Measurements from ENCODE around the gene UBTD1. TPM values are rescaled to one million over a fixed set of nuclear protein-coding genes. Genes with fewer than 3 reads are reported as not detected.

Gene UBTD1
- polyA plus RNA-seq, 1 donor from 2014 or later: 3.3 TPM

DNA sequence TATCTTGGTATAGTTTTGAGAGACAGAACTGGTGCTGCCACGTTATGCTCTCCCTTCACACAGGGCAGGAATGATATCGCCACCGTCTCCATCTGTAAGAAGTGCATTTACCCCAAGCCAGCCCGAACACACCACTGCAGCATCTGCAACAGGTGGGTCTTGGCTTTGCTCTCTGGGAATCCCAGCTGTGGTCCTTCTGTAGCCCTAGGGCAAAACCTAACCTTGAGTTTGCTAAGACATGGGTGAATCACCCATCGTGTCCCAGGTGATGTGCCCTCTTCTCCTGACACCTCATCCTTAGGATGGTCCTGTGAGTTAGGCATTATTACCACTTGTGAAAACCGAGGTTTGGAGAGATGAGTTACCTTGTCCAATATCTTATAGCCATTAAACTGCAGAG lies 46.4 kb upstream of the UBTD1 start (continued):
- TF ChIP-seq, protein P1, sequence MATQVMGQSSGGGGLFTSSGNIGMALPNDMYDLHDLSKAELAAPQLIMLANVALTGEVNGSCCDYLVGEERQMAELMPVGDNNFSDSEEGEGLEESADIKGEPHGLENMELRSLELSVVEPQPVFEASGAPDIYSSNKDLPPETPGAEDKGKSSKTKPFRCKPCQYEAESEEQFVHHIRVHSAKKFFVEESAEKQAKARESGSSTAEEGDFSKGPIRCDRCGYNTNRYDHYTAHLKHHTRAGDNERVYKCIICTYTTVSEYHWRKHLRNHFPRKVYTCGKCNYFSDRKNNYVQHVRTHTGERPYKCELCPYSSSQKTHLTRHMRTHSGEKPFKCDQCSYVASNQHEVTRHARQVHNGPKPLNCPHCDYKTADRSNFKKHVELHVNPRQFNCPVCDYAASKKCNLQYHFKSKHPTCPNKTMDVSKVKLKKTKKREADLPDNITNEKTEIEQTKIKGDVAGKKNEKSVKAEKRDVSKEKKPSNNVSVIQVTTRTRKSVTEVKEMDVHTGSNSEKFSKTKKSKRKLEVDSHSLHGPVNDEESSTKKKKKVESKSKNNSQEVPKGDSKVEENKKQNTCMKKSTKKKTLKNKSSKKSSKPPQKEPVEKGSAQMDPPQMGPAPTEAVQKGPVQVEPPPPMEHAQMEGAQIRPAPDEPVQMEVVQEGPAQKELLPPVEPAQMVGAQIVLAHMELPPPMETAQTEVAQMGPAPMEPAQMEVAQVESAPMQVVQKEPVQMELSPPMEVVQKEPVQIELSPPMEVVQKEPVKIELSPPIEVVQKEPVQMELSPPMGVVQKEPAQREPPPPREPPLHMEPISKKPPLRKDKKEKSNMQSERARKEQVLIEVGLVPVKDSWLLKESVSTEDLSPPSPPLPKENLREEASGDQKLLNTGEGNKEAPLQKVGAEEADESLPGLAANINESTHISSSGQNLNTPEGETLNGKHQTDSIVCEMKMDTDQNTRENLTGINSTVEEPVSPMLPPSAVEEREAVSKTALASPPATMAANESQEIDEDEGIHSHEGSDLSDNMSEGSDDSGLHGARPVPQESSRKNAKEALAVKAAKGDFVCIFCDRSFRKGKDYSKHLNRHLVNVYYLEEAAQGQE (IDR thresholded peaks at IDR 0.05; ENCODE audit: borderline replicate concordance): no peak

DNA sequence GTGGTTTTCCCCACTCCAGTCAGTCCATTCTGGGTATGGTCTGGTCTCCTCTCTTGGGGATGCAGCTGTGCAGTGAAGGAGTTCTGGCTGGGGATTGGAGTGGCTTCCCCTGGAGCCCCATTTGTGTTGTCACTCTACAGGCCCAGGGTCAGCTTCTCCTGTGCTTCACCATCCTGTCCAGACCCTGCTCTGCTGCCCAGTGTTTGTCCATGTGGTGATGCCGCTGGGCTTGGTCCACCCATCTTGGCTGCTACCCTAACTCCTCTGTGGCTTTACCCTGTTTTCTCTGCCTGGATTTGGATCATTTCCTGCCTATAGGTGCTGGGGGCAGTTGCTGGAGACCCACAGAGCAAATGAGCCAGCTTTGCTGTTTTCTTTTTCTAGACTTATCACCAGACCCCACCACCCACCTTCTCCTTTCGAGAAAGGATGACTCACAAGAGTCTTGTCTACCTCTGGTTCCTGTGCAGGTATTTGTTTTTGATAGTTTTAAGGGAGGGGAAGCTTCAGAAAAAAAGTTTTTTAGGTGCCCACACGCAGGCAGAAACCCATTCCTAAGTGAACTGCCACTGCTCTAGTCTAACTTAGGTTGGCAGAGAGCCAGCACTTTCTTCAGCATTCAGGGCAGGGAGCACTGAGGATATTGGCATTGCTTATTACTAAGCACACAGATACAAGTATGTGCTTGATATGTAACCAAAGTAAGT lies 44.2 kb upstream of the UBTD1 start:
- H3K27ac ChIP-seq (ENCODE audit: low read length): no peak overlapping the region
- no peaks in the 10 kb centered on the region for H3K9me2 ChIP-seq (ENCODE audit: insufficient read depth, low read length)
- H3K79me2 ChIP-seq (replicated peaks; ENCODE audit: insufficient read depth, low read length): peaks cover 5% of the 10 kb centered on the region
- no peaks in the 10 kb centered on the region for H3K27me3 ChIP-seq (ENCODE audit: insufficient read depth, low read depth, low read length)
- no peak overlapping the region for H3K9ac ChIP-seq (ENCODE audit: low read length)
- no peaks in the 10 kb centered on the region for H3K9me3 ChIP-seq (ENCODE audit: low read length)
- H4K20me1 ChIP-seq (ENCODE audit: insufficient read depth): no peaks in the 10 kb centered on the region
- H3K4me2 ChIP-seq (ENCODE audit: low read length): no peak overlapping the region
- H3K4me3 ChIP-seq (ENCODE audit: low read length): no peak overlapping the region
- peaks cover 6% of the 10 kb centered on the region for H3K36me3 ChIP-seq (ENCODE audit: insufficient read depth, low read length)
- TF ChIP-seq SMC3 (conservative IDR thresholded peaks at IDR 0.05; ENCODE audit: poor library complexity): no peak
- no peak for TF ChIP-seq EZH2 (IDR thresholded peaks at IDR 0.05; ENCODE audit: borderline replicate concordance, insufficient read depth, low read length, poor library complexity, severe bottlenecking)
- TF ChIP-seq MXI1 (conservative IDR thresholded peaks at IDR 0.05; ENCODE audit: poor library complexity, severe bottlenecking): no peak
- TF ChIP-seq, protein P2, sequence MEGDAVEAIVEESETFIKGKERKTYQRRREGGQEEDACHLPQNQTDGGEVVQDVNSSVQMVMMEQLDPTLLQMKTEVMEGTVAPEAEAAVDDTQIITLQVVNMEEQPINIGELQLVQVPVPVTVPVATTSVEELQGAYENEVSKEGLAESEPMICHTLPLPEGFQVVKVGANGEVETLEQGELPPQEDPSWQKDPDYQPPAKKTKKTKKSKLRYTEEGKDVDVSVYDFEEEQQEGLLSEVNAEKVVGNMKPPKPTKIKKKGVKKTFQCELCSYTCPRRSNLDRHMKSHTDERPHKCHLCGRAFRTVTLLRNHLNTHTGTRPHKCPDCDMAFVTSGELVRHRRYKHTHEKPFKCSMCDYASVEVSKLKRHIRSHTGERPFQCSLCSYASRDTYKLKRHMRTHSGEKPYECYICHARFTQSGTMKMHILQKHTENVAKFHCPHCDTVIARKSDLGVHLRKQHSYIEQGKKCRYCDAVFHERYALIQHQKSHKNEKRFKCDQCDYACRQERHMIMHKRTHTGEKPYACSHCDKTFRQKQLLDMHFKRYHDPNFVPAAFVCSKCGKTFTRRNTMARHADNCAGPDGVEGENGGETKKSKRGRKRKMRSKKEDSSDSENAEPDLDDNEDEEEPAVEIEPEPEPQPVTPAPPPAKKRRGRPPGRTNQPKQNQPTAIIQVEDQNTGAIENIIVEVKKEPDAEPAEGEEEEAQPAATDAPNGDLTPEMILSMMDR (IDR thresholded peaks at IDR 0.05; ENCODE audit: poor library complexity, severe bottlenecking): no peak
- no peak for TF ChIP-seq TAF1 (IDR thresholded peaks at IDR 0.05; ENCODE audit: low read depth)
- no peak for TF ChIP-seq EP300 (conservative IDR thresholded peaks at IDR 0.05; ENCODE audit: poor library complexity, severe bottlenecking)
- TF ChIP-seq POLR2AphosphoS5 (IDR thresholded peaks at IDR 0.05): no peak
- TF ChIP-seq RAD21 (conservative IDR thresholded peaks at IDR 0.05): no peak
- TF ChIP-seq, protein P1 (IDR thresholded peaks at IDR 0.05; ENCODE audit: borderline replicate concordance): no peak
- no peak overlapping the region for H2AFZ ChIP-seq (ENCODE audit: low read depth, low read length)
- no peaks in the 10 kb centered on the region for H3F3A ChIP-seq (ENCODE audit: insufficient read depth, low read length, poor library complexity, severe bottlenecking)

Measured in neural cell (in vitro differentiated cells).